CD4-positive, alpha-beta T cell (primary cell): ENCODE data around the gene MUSTN1. TPM values are rescaled to one million over a fixed set of nuclear protein-coding genes. Genes with fewer than 3 reads are reported as not detected.

Experiments
- ATAC-seq: fragments of 200-7000 bp; cut with Tn5 transposase; one replicate; pipeline ENCODE4 v1.10.0; 2022; ENCODE audit warnings: mild to moderate bottlenecking; ENCODE audit not compliant: poor library complexity
- CTCF ChIA-PET: fragments of 350-600 bp; sonication (Branson Sonifier 250); formaldehyde crosslinking; loops from one replicate; lab custom pipeline; 2021; ENCODE audit warnings: antibody characterized with exemption, inconsistent platforms; lab: Charles Lee
- POLR2A ChIA-PET: fragments of 350-600 bp; sonication (Branson Sonifier 250); formaldehyde crosslinking; loops from one replicate; lab custom pipeline; 2021; ENCODE audit warnings: antibody characterized with exemption, inconsistent platforms; lab: Charles Lee
- DNase-seq, 14 experiments: peaks; one replicate each; pipeline ENCODE4 v3.0.0-alpha.2; 2013 to 2020; ENCODE audit warnings: mixed read lengths in 2 of 14
- H3K27ac ChIP-seq, 2 donors: one replicate each; pipeline versions ENCODE4 v1.5.1 to v1.7.0; 2013; ENCODE audit warnings: low read length in 2 of 2, low read depth in 1 of 2, mild to moderate bottlenecking in 1 of 2
- H3K27me3 ChIP-seq, 2 experiments: 1 replicate in 1 of 2; 2 replicates in 1 of 2; pipeline versions ENCODE4 v1.6.1 to v1.7.0; 2013; ENCODE audit warnings: low read length in 2 of 2, control low read depth in 1 of 2, mild to moderate bottlenecking in 1 of 2, moderate library complexity in 1 of 2; ENCODE audit not compliant: insufficient read depth in 2 of 2, control insufficient read depth in 1 of 2
- H3K36me3 ChIP-seq: one replicate; pipeline ENCODE4 v1.6.1; 2013; ENCODE audit warnings: low read length, control low read depth; ENCODE audit not compliant: insufficient read depth
- H3K4me1 ChIP-seq: one replicate; pipeline ENCODE4 v1.6.1; 2013; ENCODE audit warnings: low read length, control low read depth; ENCODE audit not compliant: insufficient read depth
- H3K4me3 ChIP-seq: one replicate; pipeline ENCODE4 v1.5.1; 2013; ENCODE audit warnings: mild to moderate bottlenecking, low read length, moderate library complexity
- H3K9me3 ChIP-seq, 2 experiments: 1 replicate in 1 of 2; 2 replicates in 1 of 2; pipeline versions ENCODE4 v1.6.1 to v1.7.0; 2013; ENCODE audit warnings: low read length in 2 of 2, mild to moderate bottlenecking in 2 of 2, control low read depth in 1 of 2, moderate library complexity in 1 of 2; ENCODE audit not compliant: control insufficient read depth in 1 of 2, insufficient read depth in 1 of 2
- H3K27ac Mint-ChIP-seq: one replicate; pipeline ENCODE4 v1.8.0; 2020; ENCODE audit warnings: mixed read lengths
- H3K27me3 Mint-ChIP-seq: one replicate; pipeline ENCODE4 v1.8.0; 2021; ENCODE audit warnings: mixed read lengths
- H3K36me3 Mint-ChIP-seq: one replicate; pipeline ENCODE4 v1.8.0; 2021; ENCODE audit warnings: low read depth, mixed read lengths
- H3K4me1 Mint-ChIP-seq: one replicate; pipeline ENCODE4 v1.8.0; 2021; ENCODE audit warnings: low read depth, mixed read lengths
- H3K4me3 Mint-ChIP-seq: one replicate; pipeline ENCODE4 v1.8.0; 2020; ENCODE audit warnings: mild to moderate bottlenecking, mixed read lengths
- H3K9me3 Mint-ChIP-seq: one replicate; pipeline ENCODE4 v1.8.0; 2020; ENCODE audit warnings: mixed read lengths
- intact Hi-C, 2 experiments: fragments of 100-400 bp; cut with DNase I in 1 of 2; cut with micrococcal nuclease in 1 of 2; formaldehyde crosslinking; loops; one replicate each; pipeline versions ENCODE4 v1.15.1 to v1.9.0; 2023 to 2025; cut with DNase I, micrococcal nuclease
- total RNA-seq, 174 experiments: library from RNA in 2 of 174; stranded (reverse) in 2 of 174; gene quantifications; one replicate each; pipeline ENCODE4 v1.2.3 and lab custom pipeline; 2021 to 2026
- TF ChIP-seq, protein P1 (sequence below): fragments of 200-600 bp; IDR thresholded peaks from one replicate; pipeline ENCODE4 v1.8.0; 2022; ENCODE audit warnings: antibody characterized with exemption, mild to moderate bottlenecking

Gene MUSTN1
- total RNA-seq, 2 experiments from 2014 or later, result 10.7 to 11.3 TPM

DNA sequence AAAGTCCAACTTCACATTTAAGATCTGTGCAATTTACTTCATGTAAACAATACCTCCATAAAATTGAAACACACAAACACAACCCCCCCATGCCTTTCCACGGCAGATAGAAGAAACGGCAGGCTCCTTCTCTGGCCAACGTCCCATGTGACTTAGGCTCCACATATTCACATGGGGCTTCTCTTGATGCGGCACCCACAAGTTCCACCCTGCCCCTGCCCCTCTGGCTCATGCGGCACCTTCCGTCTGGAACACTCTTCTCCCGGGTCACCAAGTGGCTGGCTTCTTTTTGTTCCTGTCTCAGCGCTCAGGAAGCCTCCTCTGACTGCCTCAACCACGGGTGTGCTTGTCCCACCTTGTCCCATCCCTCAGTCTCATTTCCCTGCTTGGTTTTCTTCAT lies 36.9 kb upstream of the MUSTN1 start:
- Histone ChIP-seq H3K9me3 (peaks cover 0 to 2% of the 10 kb centered on the region in 2 experiments), H3K27ac (no peak overlapping the region), H3K36me3 (peaks cover 4% of the 10 kb centered on the region), H3K27me3 (no peaks in the 10 kb centered on the region), H3K4me3 (no peak overlapping the region), H3K4me1 (peaks cover 16% of the 10 kb centered on the region)
- intact Hi-C loops, result no loop called here
- Mint-ChIP-seq H3K27me3 (no peaks in the 10 kb centered on the region), H3K4me1 (peaks cover 43% of the 10 kb centered on the region), H3K4me3 (no peak overlapping the region), H3K9me3 (no peaks in the 10 kb centered on the region), H3K36me3 (peaks cover 13% of the 10 kb centered on the region), H3K27ac (no peak overlapping the region)
- ChIA-PET POLR2A (no interaction called here), CTCF (no interaction called here)
- DNase-seq (no peak), ATAC-seq (no peak)
- TF ChIP-seq, protein P1, sequence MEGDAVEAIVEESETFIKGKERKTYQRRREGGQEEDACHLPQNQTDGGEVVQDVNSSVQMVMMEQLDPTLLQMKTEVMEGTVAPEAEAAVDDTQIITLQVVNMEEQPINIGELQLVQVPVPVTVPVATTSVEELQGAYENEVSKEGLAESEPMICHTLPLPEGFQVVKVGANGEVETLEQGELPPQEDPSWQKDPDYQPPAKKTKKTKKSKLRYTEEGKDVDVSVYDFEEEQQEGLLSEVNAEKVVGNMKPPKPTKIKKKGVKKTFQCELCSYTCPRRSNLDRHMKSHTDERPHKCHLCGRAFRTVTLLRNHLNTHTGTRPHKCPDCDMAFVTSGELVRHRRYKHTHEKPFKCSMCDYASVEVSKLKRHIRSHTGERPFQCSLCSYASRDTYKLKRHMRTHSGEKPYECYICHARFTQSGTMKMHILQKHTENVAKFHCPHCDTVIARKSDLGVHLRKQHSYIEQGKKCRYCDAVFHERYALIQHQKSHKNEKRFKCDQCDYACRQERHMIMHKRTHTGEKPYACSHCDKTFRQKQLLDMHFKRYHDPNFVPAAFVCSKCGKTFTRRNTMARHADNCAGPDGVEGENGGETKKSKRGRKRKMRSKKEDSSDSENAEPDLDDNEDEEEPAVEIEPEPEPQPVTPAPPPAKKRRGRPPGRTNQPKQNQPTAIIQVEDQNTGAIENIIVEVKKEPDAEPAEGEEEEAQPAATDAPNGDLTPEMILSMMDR, result no peak

DNA sequence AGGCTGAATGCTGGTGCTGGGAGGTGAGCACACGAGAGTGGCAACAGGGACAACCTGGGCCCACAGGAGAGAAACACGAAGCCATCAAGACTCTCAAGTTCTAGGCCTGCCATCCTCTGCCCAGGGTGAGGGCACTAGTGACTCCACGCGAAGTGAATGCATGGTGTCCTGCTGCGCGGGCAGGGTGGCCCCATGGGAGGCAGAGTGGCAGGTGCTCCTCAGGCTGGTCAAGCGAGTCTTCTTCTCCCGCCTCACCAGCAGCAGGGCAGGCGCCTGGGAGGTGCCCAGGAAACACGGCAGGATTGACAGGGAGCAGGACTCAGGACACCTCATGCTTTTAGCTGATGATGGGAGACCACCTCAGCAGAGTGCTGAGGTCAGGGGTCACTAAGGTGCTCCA lies 35.7 kb upstream of the MUSTN1 start:
- intact Hi-C loops, result no loop called here
- H3K9me3 ChIP-seq, result peaks cover 0 to 13% of the 10 kb centered on the region in 2 experiments
- ChIA-PET CTCF (no interaction called here), POLR2A (no interaction called here)
- Mint-ChIP-seq H3K27ac (no peak overlapping the region), H3K27me3 (no peaks in the 10 kb centered on the region), H3K4me1 (peaks cover 32% of the 10 kb centered on the region), H3K36me3 (peaks cover 22% of the 10 kb centered on the region), H3K9me3 (no peaks in the 10 kb centered on the region), H3K4me3 (no peak overlapping the region)
- DNase-seq, result no peak
- no peaks in the 10 kb centered on the region for H3K27me3 ChIP-seq
- H3K4me1 ChIP-seq, result peaks cover 11% of the 10 kb centered on the region
- H3K36me3 ChIP-seq, result peaks cover 4% of the 10 kb centered on the region
- no peak for ATAC-seq
- H3K27ac ChIP-seq, result no peak overlapping the region
- H3K4me3 ChIP-seq, result no peak overlapping the region
- TF ChIP-seq, protein P1, result no peak

DNA sequence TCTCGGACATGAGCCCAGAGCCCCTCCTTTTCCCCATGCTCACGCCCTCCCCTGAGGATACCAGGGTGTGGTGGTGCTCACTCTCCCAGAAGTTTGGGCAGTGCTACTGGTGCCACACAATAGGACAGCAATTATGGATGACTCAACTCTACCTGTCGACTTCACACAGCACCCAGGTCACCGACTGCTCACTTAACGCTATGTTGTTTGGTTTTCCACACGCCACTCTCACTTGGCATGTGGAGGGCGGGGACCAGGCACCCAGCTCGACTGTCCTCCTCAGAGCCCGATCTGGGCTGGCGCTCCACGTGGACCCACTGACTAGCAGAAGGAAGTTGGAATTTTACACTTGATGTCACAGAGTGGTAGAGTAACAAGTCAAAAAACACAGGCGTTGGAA lies 31.6 kb upstream of the MUSTN1 start:
- POLR2A ChIA-PET, result interaction anchor here (0.5 kb wide), 1 partner anchor 256 kb away, joined by 3 read pairs; no protein-coding TSS in a partner anchor
- no peak overlapping the region for H3K27ac Mint-ChIP-seq
- Histone ChIP-seq H3K27ac (no peak overlapping the region), H3K4me3 (no peak overlapping the region), H3K27me3 (no peaks in the 10 kb centered on the region), H3K4me1 (no peaks in the 10 kb centered on the region), H3K9me3 (peaks cover 0 to 21% of the 10 kb centered on the region in 2 experiments), H3K36me3 (peaks cover 4% of the 10 kb centered on the region)
- H3K36me3 Mint-ChIP-seq, result peaks cover 50% of the 10 kb centered on the region
- intact Hi-C loops, result loop anchor here in 1 of 2 experiments (10.0 kb wide), 1 partner anchor 828 kb away; no protein-coding TSS in a partner anchor
- peaks cover 2% of the 10 kb centered on the region for H3K9me3 Mint-ChIP-seq
- no peaks in the 10 kb centered on the region for H3K4me1 Mint-ChIP-seq
- TF ChIP-seq, protein P1, result no peak
- H3K4me3 Mint-ChIP-seq, result no peak overlapping the region
- DNase-seq, result no peak
- H3K27me3 Mint-ChIP-seq, result no peaks in the 10 kb centered on the region
- ATAC-seq, result no peak
- CTCF ChIA-PET, result no interaction called here
